Endothelial cell of umbilical vein (primary cell): ENCODE measurements around the gene CYP19A1. TPM values are rescaled to one million over a fixed set of nuclear protein-coding genes. Genes with fewer than 3 reads are reported as not detected.

Source experiments
- BruUV-seq: library from RNA; stranded (reverse); fragments of 400-500 nt; replicated peaks from 2 replicates; lab custom pipeline; 2021; lab: Mats Ljungman, UMichigan
- CTCF ChIA-PET: fragments of 300-600, 350-600 bp; sonication (Branson Sonifier 250); formaldehyde crosslinking; loops from one replicate; lab custom pipeline; 2021; ENCODE audit warnings: antibody characterized with exemption, inconsistent platforms; lab: Charles Lee
- POLR2A ChIA-PET: fragments of 300-600, 350-600 bp; sonication (Branson Sonifier 250); formaldehyde crosslinking; loops from one replicate; lab custom pipeline; 2021; ENCODE audit warnings: antibody characterized with exemption, inconsistent platforms; lab: Charles Lee
- DNase-seq: peaks from one replicate; pipeline ENCODE4 v3.0.0-alpha.2; 2011; ENCODE audit warnings: low read depth, low spot score
- FAIRE-seq: peaks from 2 replicates; lab custom pipeline; 2011; peaks lifted over from hg19 to GRCh38; lab: Jason Lieb, UNC
- H2AFZ ChIP-seq: 2 replicates; pipeline ENCODE4 v1.6.0; 2012; ENCODE audit warnings: low read depth, low read length, control low read depth, inconsistent platforms
- H3K27ac ChIP-seq: 2 replicates; pipeline ENCODE4 v1.5.1; 2011; ENCODE audit warnings: low read depth, mild to moderate bottlenecking, control low read depth, low read length, moderate library complexity; ENCODE audit not compliant: insufficient read depth
- H3K27me3 ChIP-seq, 2 experiments: 2 replicates each; pipeline versions ENCODE4 v1.6.0 to v1.6.1; 2011; ENCODE audit warnings: low read length in 2 of 2, mixed read lengths in 1 of 2; ENCODE audit not compliant: control insufficient read depth in 2 of 2, insufficient read depth in 2 of 2
- H3K36me3 ChIP-seq, 2 experiments: 2 replicates in 1 of 2; 3 replicates in 1 of 2; pipeline ENCODE4 v1.5.1; 2011; ENCODE audit warnings: low read length in 2 of 2, mild to moderate bottlenecking in 1 of 2, moderate library complexity in 1 of 2; ENCODE audit not compliant: control insufficient read depth in 2 of 2, insufficient read depth in 2 of 2; ENCODE audit errors: extremely low read depth in 1 of 2
- H3K4me1 ChIP-seq: 3 replicates; pipeline ENCODE4 v1.5.1; 2011; ENCODE audit warnings: mild to moderate bottlenecking, low read length; ENCODE audit not compliant: control insufficient read depth, insufficient read depth; ENCODE audit errors: extremely low read depth
- H3K4me2 ChIP-seq: 2 replicates; pipeline ENCODE4 v1.6.1; 2011; ENCODE audit warnings: low read length, control low read depth, mixed read lengths; ENCODE audit not compliant: insufficient read depth
- H3K4me3 ChIP-seq, 3 experiments: fragments of 200-600 bp in 1 of 3; sonication (generic), shearing (Covaris generic) in 1 of 3; replicated peaks in 1 of 3; 2 replicates each; pipeline ENCODE4 v1.5.1; 2011 to 2016; ENCODE audit warnings: control low read depth in 3 of 3, low read length in 3 of 3, mild to moderate bottlenecking in 2 of 3, inconsistent platforms in 1 of 3, low read depth in 1 of 3, moderate library complexity in 1 of 3; ENCODE audit not compliant: insufficient read depth in 1 of 3
- H3K79me2 ChIP-seq: 2 replicates; pipeline ENCODE4 v1.6.0; 2012; ENCODE audit warnings: low read length, inconsistent platforms; ENCODE audit not compliant: control insufficient read depth, insufficient read depth
- H3K9ac ChIP-seq: replicated peaks from 2 replicates; pipeline ENCODE3; 2011; ENCODE audit warnings: low read length, control low read depth; ENCODE audit not compliant: insufficient read depth; ENCODE audit errors: extremely low read depth
- H3K9me1 ChIP-seq: replicated peaks from 3 replicates; pipeline ENCODE4 v1.6.0; 2011; ENCODE audit warnings: mild to moderate bottlenecking, low read length; ENCODE audit not compliant: control insufficient read depth, insufficient read depth; ENCODE audit errors: extremely low read depth
- H3K9me3 ChIP-seq: replicated peaks from 2 replicates; pipeline ENCODE4 v1.5.1; 2012; ENCODE audit warnings: low read length, inconsistent platforms; ENCODE audit not compliant: control insufficient read depth, insufficient read depth
- H4K20me1 ChIP-seq: replicated peaks from 2 replicates; pipeline ENCODE3; 2011; ENCODE audit warnings: mild to moderate bottlenecking, low read length; ENCODE audit not compliant: control insufficient read depth, insufficient read depth; ENCODE audit errors: extremely low read depth
- CTCF ChIP-seq, 2 donors: IDR thresholded peaks; 1 replicate in 1 of 2; 2 replicates in 1 of 2; pipeline ENCODE4 v1.5.1; 2011; ENCODE audit warnings: low read length in 2 of 2, mild to moderate bottlenecking in 2 of 2, moderate library complexity in 2 of 2, control low read depth in 1 of 2, inconsistent platforms in 1 of 2, low read depth in 1 of 2; ENCODE audit not compliant: insufficient read depth in 1 of 2; ENCODE audit errors: extremely low read depth in 1 of 2
- JUN ChIP-seq: IDR thresholded peaks from 2 replicates; pipeline ENCODE4 v1.6.1; 2011; ENCODE audit warnings: borderline replicate concordance, low read depth; ENCODE audit not compliant: insufficient read length, insufficient read depth
- POLR2A ChIP-seq: IDR thresholded peaks from 2 replicates; pipeline ENCODE4 v1.6.1; 2012; ENCODE audit warnings: low read depth, mild to moderate bottlenecking, control low read depth, low read length
- POLR2AphosphoS5 ChIP-seq: IDR thresholded peaks from 2 replicates; pipeline ENCODE4 v1.6.1; 2012; ENCODE audit warnings: low read depth, mild to moderate bottlenecking, control low read depth, low read length, moderate library complexity; ENCODE audit not compliant: insufficient read depth
- dilution Hi-C: fragments of 300-500 bp; cut with MboI; formaldehyde crosslinking; loops from one replicate; pipeline ENCODE4 v1.15.0; 2019; ENCODE audit warnings: low sequenced_read_pairs; ENCODE audit not compliant: extremely low pct_ligation_motif_present
- intact Hi-C: fragments of 100-400 bp; cut with micrococcal nuclease; formaldehyde crosslinking; loops from one replicate; pipeline ENCODE4 v1.10.0; 2022
- polyA plus RNA-seq, 4 experiments: library from polyadenylated mRNA; depleted of rRNA in 3 of 4; stranded (reverse) in 3 of 4; unstranded in 1 of 4; fragments of >200 nt; gene quantifications; 2 replicates each; pipeline versions ENCODE4 v1.2.1 to v1.2.3, GENCODE V29; 2011 to 2012; ENCODE audit warnings: missing spikeins in 1 of 4
- total RNA-seq: library from RNA; stranded (reverse); gene quantifications from 2 replicates; pipeline ENCODE4 v1.2.3, GENCODE V29; 2021

The CYP19A1 gene
- total and polyA plus RNA-seq, 2 donors (not counting 3 experiments of a cell fraction or from before 2014, with no cell fraction given), result not detected

- ChIA-PET CTCF (interaction anchor here (0.8 to 10.1 kb wide), 27 partner anchors 9 to 518 kb away, joined by 3 to 230 read pairs (median 4); no protein-coding TSS in a partner anchor), POLR2A (no interaction called here)
- Histone ChIP-seq H3K9me1 (no peaks in the 10 kb centered on the region), H4K20me1 (no peaks in the 10 kb centered on the region), H3K27me3 (peaks cover 38 to 64% of the 10 kb centered on the region in 2 experiments), H3K27ac (no peak overlapping the region), H3K79me2 (no peaks in the 10 kb centered on the region), H3K4me2 (no peak overlapping the region), H3K9ac (no peak overlapping the region), H2AFZ (no peak overlapping the region), H3K36me3 (no peaks in the 10 kb centered on the region), H3K4me3 (no peak overlapping the region), H3K9me3 (no peaks in the 10 kb centered on the region), H3K4me1 (no peaks in the 10 kb centered on the region)
- FAIRE-seq (peak; percentile 77), DNase-seq (peak; percentile 45)
- dilution Hi-C loops, result no loop called here
- intact Hi-C loops, result loop anchor here (1.0 kb wide), 1 partner anchor 117 kb away; no protein-coding TSS in a partner anchor
- BruUV-seq, result no TSS peak
- TF ChIP-seq CTCF (IDR thresholded peaks at IDR 0.05; ENCODE audit: extremely low read depth in 1 of 2, insufficient read depth in 1 of 2, low read depth in 1 of 2, low read length in 2 of 2) (peak; percentile 53 to 73), POLR2AphosphoS5 (no peak), JUN (no peak), POLR2A (no peak)
Measured at GRCh38 chr15:51382787-51383186, 44.4 kb upstream of the CYP19A1 start.
